ENCODE data around the gene ENOX2.
"Not testable (repeated sequence)": the region's sequence is repeated elsewhere in the genome, so short reads cannot be mapped to it uniquely, and the experiment has no call there.

ENOX2 gene

DNA sequence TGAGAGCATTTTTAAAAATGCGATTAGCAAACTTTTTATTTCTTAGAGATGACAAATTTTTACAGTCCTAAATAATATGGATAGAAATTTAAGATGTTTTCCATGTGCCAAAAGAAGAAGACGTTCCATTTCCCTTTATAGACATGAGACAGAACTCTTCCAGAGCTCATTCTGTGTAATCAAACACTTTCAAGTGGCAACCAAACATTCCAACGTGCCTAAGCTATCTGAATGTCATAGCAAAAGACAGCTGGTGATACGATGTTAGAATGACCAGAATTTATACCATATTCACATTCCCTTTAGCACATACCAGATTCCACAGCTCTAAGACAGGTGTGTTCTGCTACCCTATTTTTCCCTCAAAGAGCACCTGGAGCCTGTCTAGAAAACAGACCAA, 133.2 kb downstream of the ENOX2 start:
- no peak for DNase-seq (ENCODE audit: low spot score)

GRCh38 chrX:130758072-130758471, 144.9 kb downstream of the ENOX2 start:
- DNase-seq (ENCODE audit: low spot score), result no peak

GRCh38 chrX:130756233-130756632, 146.8 kb downstream of the ENOX2 start:
- DNase-seq (ENCODE audit: low spot score), result no peak

DNA sequence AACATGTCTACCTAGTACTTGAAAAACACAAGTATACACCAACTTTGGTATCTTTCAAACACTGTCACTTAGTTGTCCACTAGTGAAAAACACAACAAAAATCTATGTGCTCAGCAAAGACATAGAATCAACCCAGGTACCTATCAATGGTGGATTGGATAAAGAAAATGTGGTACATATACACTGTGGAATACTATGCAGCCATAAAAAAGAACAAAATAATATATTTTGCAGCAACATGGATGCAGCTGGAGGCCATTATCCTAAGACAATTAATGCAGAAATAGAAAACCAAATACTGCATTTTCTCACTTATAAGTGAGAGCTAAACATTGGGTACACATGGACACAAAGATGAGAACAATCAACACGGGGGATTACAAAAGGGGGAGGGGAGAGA, 148.7 kb downstream of the ENOX2 start:
- DNase-seq (ENCODE audit: low spot score), result no peak

GRCh38 chrX:130746709-130747342, 156.2 kb downstream of the ENOX2 start:
- DNase-seq (ENCODE audit: low spot score), result no peak

- DNase-seq (ENCODE audit: low spot score), result no peak
These were observed 156.9 kb downstream of the ENOX2 start for GRCh38 chrX:130746077-130746476.

GRCh38 chrX:130741584-130741983, 161.4 kb downstream of the ENOX2 start:
- DNase-seq (ENCODE audit: low spot score), result no peak

GRCh38 chrX:130741151-130741550, 161.9 kb downstream of the ENOX2 start:
- DNase-seq (ENCODE audit: low spot score), result no peak

DNA sequence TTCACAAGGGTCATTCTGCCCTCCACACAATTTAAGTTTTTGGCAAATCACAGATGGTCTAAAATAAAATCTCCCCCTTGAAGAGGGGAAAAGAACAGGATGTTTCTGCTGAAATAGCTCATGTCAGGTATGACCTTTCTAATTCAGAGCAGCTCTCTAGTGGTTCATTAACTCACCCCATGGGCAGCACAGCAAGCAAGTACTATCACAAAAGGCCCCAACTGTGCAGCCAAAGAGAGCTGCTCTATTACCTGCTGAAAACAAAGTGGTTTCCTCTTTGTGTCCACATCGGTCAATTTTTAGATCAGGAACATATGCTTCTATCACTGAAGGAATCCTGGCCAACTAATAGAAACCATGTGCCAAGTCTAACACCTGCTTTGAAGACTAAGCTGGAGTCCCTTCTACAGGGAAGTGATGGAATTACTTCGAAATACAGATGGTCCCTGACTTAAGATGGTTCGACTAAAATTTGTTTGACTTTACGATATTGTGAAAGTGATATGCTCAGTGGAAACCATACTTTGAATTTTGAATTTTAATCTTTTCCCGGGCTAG, 164.3 kb downstream of the ENOX2 start:
- no peak for DNase-seq (ENCODE audit: low spot score)

- no peak for DNase-seq (ENCODE audit: low spot score)
These were observed 168.3 kb downstream of the ENOX2 start for GRCh38 chrX:130734713-130735112.

- no peak for DNase-seq (ENCODE audit: low spot score)
These were observed 174.8 kb downstream of the ENOX2 start for GRCh38 chrX:130728208-130728607.

DNA sequence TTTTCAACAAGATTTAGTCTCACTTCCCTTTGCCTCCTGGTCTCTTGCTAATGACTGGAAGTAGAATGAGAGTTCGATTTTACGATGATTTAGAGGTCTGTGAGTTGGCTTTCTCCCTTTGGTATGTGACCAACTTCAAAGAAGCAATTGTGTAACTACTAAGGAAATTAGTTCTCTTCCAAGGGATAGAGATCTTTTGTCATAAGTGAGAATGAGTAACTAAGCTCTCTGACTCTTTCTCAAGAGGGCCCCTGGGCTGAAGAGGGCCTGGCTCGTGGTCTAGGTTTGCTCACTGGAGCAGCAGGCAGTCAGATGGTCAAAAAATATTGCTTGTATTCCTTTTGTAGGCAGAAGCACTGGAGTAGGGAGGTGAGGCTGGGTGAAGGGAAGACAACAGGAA, 176.3 kb downstream of the ENOX2 start:
- no peak for DNase-seq (ENCODE audit: low spot score)

DNA sequence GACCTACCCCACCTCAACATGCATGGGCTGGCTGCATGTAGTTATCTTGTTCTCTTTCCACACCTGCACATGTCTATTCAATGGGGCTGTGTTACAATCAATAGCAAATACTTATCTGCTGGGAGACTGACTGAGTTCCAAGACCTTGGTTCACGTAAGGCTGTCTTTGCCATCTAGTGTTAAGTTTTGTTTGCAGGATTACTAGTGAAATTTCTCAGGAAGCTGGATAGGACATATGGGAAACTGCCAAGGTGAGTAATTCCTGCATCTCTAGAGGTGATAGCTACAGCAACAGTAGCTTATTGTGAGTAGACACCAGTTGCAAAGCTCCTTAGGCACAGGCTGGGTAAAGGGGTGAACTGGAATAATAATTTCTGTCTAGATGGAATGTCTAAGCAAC, 177.5 kb downstream of the ENOX2 start:
- DNase-seq (ENCODE audit: low spot score), result no peak

DNA sequence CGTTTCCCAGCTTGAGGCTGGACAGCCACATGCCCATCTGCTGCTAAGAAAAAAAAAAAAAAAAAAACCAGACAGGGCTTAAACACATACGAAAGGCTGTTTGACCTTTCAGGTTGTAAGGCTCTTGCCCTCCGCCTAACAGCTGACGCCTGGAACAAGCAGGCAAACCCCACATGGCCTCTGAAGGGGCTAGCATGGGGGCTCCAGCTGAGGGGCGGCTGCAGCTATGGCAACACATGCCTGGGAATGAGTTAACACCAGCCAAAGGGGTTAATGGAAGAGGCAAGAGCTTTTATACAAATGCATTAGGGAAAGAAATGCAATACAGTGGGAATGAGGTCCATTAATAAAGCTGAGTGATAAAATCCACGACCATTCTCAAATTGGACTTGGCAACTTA, 183.6 kb downstream of the ENOX2 start:
- DNase-seq (ENCODE audit: low spot score), result peak; percentile 33

- DNase-seq (ENCODE audit: low spot score), result no peak
These were observed 184.9 kb downstream of the ENOX2 start for GRCh38 chrX:130718137-130718536.

GRCh38 chrX:130716781-130717413, 186.1 kb downstream of the ENOX2 start:
- no peak for DNase-seq (ENCODE audit: low spot score)

GRCh38 chrX:130716346-130716745, 186.7 kb downstream of the ENOX2 start:
- DNase-seq (ENCODE audit: low spot score), result no peak

DNA sequence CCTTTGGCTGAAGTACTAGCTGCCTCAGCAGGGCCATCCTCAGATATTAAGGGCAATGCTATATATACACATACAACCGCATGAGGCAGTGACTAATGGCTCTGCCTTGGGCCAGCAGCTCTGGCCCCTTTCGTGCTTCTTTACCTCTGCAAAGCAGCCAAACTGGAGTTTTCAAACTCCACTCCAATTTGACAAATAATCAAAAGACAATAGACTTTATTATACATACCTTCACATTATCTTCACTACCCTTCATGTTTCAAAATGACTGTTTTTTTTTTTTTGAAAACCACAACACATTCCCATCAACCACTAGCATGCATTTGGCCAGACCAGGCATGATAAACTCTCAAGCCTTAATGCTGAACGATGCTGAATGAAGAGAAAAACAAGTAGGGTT, 187.7 kb downstream of the ENOX2 start:
- no peak for DNase-seq (ENCODE audit: low spot score)

DNA sequence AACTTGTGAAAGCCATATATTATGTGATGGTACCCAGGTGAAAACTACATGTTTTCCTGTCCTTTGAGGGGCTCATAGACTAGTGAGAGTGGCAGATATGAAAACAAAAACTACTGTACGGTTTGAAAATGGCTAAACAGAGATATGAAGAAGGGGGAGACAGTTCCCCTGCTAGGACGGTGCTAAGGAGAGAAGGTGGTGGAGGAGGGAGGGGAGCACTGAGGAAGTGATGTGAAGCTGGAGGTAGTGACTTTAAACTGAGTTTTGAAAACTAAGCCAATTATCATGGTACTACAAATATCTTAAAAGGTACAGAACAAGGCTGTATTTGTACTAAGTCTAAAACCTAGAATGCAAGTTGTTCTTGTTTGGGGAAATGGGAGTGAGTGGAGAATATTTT, 188.3 kb downstream of the ENOX2 start:
- DNase-seq (ENCODE audit: low spot score), result no peak

DNA sequence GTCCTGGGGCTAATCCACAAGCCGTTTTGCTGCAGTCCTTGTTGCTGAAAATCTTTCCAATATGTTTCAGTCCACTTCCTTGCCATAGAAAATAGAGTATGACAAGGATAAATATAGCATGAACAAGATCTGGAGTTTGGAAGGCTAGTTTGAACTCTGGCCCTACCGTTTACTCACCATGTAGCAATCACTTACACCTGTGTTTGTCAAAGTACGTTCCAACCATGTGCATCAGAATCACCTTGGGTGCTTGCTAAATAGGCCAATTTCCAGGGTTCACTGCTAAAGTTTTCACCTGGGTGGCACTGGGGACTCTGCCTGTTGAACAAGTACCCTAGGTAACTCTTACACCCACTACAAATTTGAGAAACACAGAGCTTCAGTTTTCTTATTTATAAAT, 188.9 kb downstream of the ENOX2 start:
- no peak for DNase-seq (ENCODE audit: low spot score)

DNA sequence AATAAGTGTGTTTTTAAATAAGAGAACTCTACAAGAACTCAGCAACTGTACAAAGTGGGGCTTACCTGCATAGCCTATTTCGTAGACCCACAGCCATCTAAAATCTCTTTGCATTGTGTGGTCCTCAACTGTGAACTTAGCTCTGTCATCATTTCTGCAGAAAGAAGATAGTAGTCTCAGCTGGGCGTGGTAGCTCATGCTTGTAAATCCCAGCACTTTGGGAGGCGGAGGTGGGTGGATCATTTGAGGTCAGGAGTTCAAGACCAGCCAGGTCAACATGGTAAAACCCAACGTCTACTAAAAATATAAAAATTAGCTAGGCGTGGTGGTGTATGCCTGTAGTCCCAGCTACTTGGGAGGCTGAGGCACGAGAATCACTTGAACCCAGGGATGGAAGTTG, 193.8 kb downstream of the ENOX2 start:
- DNase-seq (ENCODE audit: low spot score), result not testable (repeated sequence)

DNA sequence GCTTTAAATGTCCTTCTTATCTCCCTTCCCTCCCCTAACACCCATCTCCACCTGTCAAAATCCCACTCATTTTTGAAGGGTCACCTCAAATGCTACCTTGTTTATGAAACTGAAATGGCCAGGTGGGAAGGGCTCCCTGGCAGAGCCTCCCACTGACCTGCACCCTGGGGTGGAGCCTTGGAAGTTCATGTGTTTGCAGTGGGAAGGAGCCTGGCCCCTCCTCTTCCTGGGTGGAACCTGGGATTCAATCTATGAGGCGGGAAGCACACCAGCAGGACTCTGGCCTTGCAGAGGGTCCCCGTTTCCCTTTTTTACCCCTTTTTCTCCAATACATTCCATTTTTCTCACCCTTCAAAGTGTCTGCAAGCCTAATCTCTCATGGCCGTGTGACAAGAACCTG, 197.4 kb downstream of the ENOX2 start:
- no peak for DNase-seq (ENCODE audit: low spot score)
